ENCODE data around the gene CBR3. TPM values are rescaled to one million over a fixed set of nuclear protein-coding genes. Genes with fewer than 3 reads are reported as not detected.
A peak's percentile ranks its signal among the peaks of the same experiment; 100 is the strongest.

CBR3 gene
- total RNA-seq (1 to 10 TPM; 1.4 to 3.4 (median 2.9) TPM), polyA plus RNA-seq (1 to 10 TPM; 1.7 to 4.5 (median 4.0) TPM)
- long read RNA-seq, donor 1, transcript CBR3-201 (3 exons, 1,169 nt): major isoform, 5 of 5 reads
- long read RNA-seq, donor 1, partial matches to known transcripts: 0 of 5 reads
- long read RNA-seq, donor 1, other reads (novel, unspliced or antisense): 0 of 5 reads
- long read RNA-seq, donor 2, partial matches to known transcripts: 0 of 2 reads
- long read RNA-seq, donor 2, other reads (novel, unspliced or antisense): 0 of 2 reads

GRCh38 chr21:36134803-36135390, at the start of gene CBR3:
CBR3 (plus strand) TSS chr21:36135079; CDS start chr21:36135193, 114 bp downstream.
- intact Hi-C loops (cut with DNase I; ENCODE audit: low total_unique reads): no loop called here
- Histone ChIP-seq H3K4me1 (peaks cover 14 to 47% (median 31%) of the 10 kb centered on the region in 6 donors), H3K9me3 (no peaks in the 10 kb centered on the region), H3K27me3 (replicated peaks in 1 of 7) (peaks cover 0 to 36% (median 7%) of the 10 kb centered on the region in 7 donors), H3K4me3 (peak within 1 kb of the TSS; percentile 54 to 85 (median 75)), H3K36me3 (no peaks in the 10 kb centered on the region), H3K27ac (peak within 1 kb of the TSS; percentile 66 to 87 (median 84))
- WGBS, 5 donors: 0 to 2% (median 1%) methylated on average over 12 to 53 of the region's 53 CpGs
- DNase-seq: peak; percentile 87
- TF ChIP-seq POLR2AphosphoS5 (IDR thresholded peaks at IDR 0.05): no peak
- TF ChIP-seq POLR2A (IDR thresholded peaks at IDR 0.05): no peak
- TF ChIP-seq, protein P1, sequence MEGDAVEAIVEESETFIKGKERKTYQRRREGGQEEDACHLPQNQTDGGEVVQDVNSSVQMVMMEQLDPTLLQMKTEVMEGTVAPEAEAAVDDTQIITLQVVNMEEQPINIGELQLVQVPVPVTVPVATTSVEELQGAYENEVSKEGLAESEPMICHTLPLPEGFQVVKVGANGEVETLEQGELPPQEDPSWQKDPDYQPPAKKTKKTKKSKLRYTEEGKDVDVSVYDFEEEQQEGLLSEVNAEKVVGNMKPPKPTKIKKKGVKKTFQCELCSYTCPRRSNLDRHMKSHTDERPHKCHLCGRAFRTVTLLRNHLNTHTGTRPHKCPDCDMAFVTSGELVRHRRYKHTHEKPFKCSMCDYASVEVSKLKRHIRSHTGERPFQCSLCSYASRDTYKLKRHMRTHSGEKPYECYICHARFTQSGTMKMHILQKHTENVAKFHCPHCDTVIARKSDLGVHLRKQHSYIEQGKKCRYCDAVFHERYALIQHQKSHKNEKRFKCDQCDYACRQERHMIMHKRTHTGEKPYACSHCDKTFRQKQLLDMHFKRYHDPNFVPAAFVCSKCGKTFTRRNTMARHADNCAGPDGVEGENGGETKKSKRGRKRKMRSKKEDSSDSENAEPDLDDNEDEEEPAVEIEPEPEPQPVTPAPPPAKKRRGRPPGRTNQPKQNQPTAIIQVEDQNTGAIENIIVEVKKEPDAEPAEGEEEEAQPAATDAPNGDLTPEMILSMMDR (IDR thresholded peaks at IDR 0.05 in 8 of 11, conservative IDR thresholded peaks at IDR 0.05 in 3 of 11): no peak

DNA sequence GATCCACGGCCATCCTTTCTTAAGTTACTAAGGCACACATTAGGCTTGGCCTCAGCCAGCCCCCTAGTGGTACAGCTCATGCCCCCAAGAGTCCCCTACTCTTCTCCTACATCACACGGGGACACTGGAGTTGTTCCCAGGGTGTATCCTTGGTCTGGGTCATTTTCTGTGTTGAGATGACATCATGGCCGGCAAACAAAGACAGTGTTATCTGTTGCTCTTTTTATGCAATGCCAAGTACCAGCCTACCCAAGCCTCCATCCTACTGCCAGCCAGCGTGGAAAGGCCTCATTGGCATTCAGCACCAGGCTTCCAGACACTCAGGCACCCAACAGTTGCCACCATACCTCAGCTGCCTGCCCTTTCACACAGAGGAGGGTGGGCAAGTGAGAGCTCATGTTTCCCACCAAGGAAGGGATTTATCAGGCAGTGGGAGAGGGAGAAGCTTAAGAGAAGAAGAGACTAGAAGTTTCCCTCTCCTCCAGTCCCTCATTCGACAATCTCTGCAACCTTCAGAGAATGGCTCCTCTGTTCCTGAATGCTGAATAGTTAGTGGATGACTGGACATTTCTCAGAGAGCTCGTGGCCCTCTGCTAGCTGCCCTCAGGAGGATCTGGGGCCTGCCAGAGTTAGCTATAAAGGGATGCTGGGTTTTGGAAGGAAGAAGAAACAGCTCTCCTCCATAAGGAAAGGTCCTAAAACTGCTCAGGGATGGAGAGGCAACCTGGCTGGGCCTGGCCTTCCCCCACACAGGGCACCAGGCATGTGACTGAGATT, 47.3 kb upstream of the CBR3 start:
- H3K9me3 ChIP-seq: peaks cover 0 to 2% (median under 1%) of the 10 kb centered on the region in 8 donors
- H3K27me3 ChIP-seq (replicated peaks in 1 of 7): no peaks in the 10 kb centered on the region
- H3K27ac ChIP-seq: no peak overlapping the region
- intact Hi-C loops (cut with DNase I; ENCODE audit: low total_unique reads): no loop called here
- no peaks in the 10 kb centered on the region for H3K4me1 ChIP-seq
- H3K4me3 ChIP-seq: no peak overlapping the region
- TF ChIP-seq POLR2AphosphoS5 (IDR thresholded peaks at IDR 0.05): no peak
- no peak for TF ChIP-seq POLR2A (IDR thresholded peaks at IDR 0.05)
- TF ChIP-seq, protein P1 (IDR thresholded peaks at IDR 0.05 in 8 of 11, conservative IDR thresholded peaks at IDR 0.05 in 3 of 11): no peak
- DNase-seq: no peak
- WGBS, 5 donors: 72 to 87% (median 80%) methylated on average over 6 of the region's 6 CpGs
- H3K36me3 ChIP-seq: no peaks in the 10 kb centered on the region

DNA sequence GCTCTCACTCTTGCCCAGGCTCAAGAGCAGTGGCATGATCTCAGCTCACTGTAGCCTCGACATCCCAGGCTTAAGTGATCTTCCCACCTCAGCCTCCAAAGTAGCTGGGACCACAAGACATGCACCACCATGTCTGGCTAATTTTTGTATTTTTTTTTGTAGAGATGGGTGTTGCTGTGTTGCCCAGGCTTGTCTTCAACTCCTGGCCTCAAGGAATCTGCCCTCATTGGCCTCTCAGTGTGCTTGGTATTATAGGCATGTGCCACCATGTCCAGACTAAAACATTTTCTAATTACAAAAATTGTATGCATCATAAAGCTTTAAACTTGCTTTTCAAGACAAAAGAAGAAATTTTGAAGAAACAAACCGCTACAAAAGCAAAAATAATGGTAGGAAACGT, 44.9 kb upstream of the CBR3 start:
- Histone ChIP-seq H3K4me1 (no peaks in the 10 kb centered on the region), H3K36me3 (no peaks in the 10 kb centered on the region), H3K9me3 (peaks cover 0 to 26% (median 22%) of the 10 kb centered on the region in 8 donors), H3K27me3 (replicated peaks in 1 of 7) (peaks cover 0 to 1% (median 0%) of the 10 kb centered on the region in 7 donors), H3K4me3 (no peak overlapping the region), H3K27ac (no peak overlapping the region)
- intact Hi-C loops (cut with DNase I; ENCODE audit: low total_unique reads): no loop called here
- 74 to 94% (median 90%) methylated on average over 3 of the region's 3 CpGs for WGBS, 5 donors
- no peak for TF ChIP-seq POLR2AphosphoS5 (IDR thresholded peaks at IDR 0.05)
- no peak for TF ChIP-seq POLR2A (IDR thresholded peaks at IDR 0.05)
- TF ChIP-seq, protein P1 (IDR thresholded peaks at IDR 0.05 in 8 of 11, conservative IDR thresholded peaks at IDR 0.05 in 3 of 11): no peak
- DNase-seq: no peak

DNA sequence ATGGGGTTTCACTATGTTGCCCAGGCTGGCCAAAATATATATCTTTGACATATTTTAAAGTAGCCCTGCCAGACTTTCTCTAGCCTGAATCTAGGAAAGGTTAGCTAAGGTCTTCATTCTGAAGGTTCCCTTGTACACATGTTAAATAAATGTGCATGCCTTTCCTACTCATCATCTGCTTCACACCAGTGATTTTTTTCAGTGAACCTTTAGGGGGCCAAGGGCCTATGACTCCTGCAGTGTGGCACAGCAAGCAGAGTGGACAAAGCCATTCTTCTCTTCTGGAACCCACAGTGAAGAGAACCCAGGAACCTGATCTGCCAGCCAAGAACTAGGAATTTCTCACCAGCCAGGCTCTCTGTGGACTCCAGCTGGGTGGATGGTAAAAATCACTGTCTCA, 42.2 kb upstream of the CBR3 start:
- Histone ChIP-seq H3K27ac (no peak overlapping the region), H3K9me3 (peaks cover 0 to 30% (median 22%) of the 10 kb centered on the region in 8 donors), H3K27me3 (replicated peaks in 1 of 7) (peaks cover 0 to 5% (median 0%) of the 10 kb centered on the region in 7 donors), H3K4me1 (peaks cover 0 to 4% (median 0%) of the 10 kb centered on the region in 6 donors), H3K36me3 (no peaks in the 10 kb centered on the region), H3K4me3 (no peak overlapping the region)
- DNase-seq: no peak
- TF ChIP-seq, protein P1 (IDR thresholded peaks at IDR 0.05 in 8 of 11, conservative IDR thresholded peaks at IDR 0.05 in 3 of 11): no peak
- intact Hi-C loops (cut with DNase I; ENCODE audit: low total_unique reads): no loop called here

Measured in spleen (tissue), 13 donors.